Measurements from ENCODE around the gene RPS21.

RPS21 gene

GRCh38 chr20:62386383-62387218 is at the start of gene RPS21:
Gene RPS21 (plus strand): TSS chr20:62387103. CDS start chr20:62387339, 236 bp downstream.
- DNase-seq: peak; percentile 80

- DNase-seq: no peak
Observed at GRCh38 chr20:62337558-62338293, 49.2 kb upstream of the RPS21 start.

- DNase-seq: no peak
Observed at GRCh38 chr20:62338294-62338620, 48.6 kb upstream of the RPS21 start.

- DNase-seq: no peak
Observed at GRCh38 chr20:62339647-62340062, 47.2 kb upstream of the RPS21 start.

GRCh38 chr20:62342910-62343309 is 44.0 kb upstream of the RPS21 start:
- peak; percentile 13 for DNase-seq

GRCh38 chr20:62344092-62344491 is 42.8 kb upstream of the RPS21 start:
- DNase-seq: no peak

- DNase-seq: no peak
Observed at GRCh38 chr20:62344782-62345181, 42.1 kb upstream of the RPS21 start.

GRCh38 chr20:62345681-62346370 is 41.1 kb upstream of the RPS21 start:
- DNase-seq: no peak

- no peak for DNase-seq
Observed at GRCh38 chr20:62346398-62347150, 40.3 kb upstream of the RPS21 start.

- no peak for DNase-seq
Observed at GRCh38 chr20:62347151-62347404, 39.8 kb upstream of the RPS21 start.

- DNase-seq: no peak
Observed at GRCh38 chr20:62347445-62347844, 39.5 kb upstream of the RPS21 start.

GRCh38 chr20:62348604-62349003 is 38.3 kb upstream of the RPS21 start:
- DNase-seq: no peak

GRCh38 chr20:62349556-62350097 is 37.3 kb upstream of the RPS21 start:
- no peak for DNase-seq

- peak; percentile 61 for DNase-seq
Observed at GRCh38 chr20:62350098-62350628, 36.7 kb upstream of the RPS21 start.

GRCh38 chr20:62350629-62351422 is 36.1 kb upstream of the RPS21 start:
- no peak for DNase-seq

- DNase-seq: no peak
Observed at GRCh38 chr20:62351469-62352401, 35.2 kb upstream of the RPS21 start.

GRCh38 chr20:62352402-62353288 is 34.3 kb upstream of the RPS21 start:
- no peak for DNase-seq

- no peak for DNase-seq
Observed at GRCh38 chr20:62353289-62354030, 33.4 kb upstream of the RPS21 start.
